Stimulated activated memory B cell treated with anti-CD40 and anti-IgM and Interleukin-4, amounts not matched to agents 10 μg/mL and 1 μg/mL and 100 μg/mL, for 72 hours (primary cell): ENCODE results near the gene SLC9A7.
A peak's percentile ranks its signal among the peaks of the same experiment; 100 is the strongest.

Source experiments
- ATAC-seq: fragments of 150-1000 bp; cut with Tn5 transposase; 2 replicates; pipeline ENCODE4 v1.10.0; 2021
- H3K27ac Mint-ChIP-seq: one replicate; pipeline ENCODE4 v1.8.0; 2022; ENCODE audit warnings: mild to moderate bottlenecking, mixed read lengths
- H3K27me3 Mint-ChIP-seq: one replicate; pipeline ENCODE4 v1.8.0; 2022; ENCODE audit warnings: mixed read lengths
- H3K36me3 Mint-ChIP-seq: one replicate; pipeline ENCODE4 v1.8.0; 2022; ENCODE audit warnings: mixed read lengths
- H3K4me1 Mint-ChIP-seq: one replicate; pipeline ENCODE4 v1.8.0; 2022; ENCODE audit warnings: mixed read lengths
- H3K4me3 Mint-ChIP-seq: one replicate; pipeline ENCODE4 v1.8.0; 2022; ENCODE audit warnings: mild to moderate bottlenecking, moderate library complexity, mixed read lengths
- H3K9me3 Mint-ChIP-seq: one replicate; pipeline ENCODE4 v1.8.0; 2022; ENCODE audit warnings: mixed read lengths

Gene SLC9A7

DNA sequence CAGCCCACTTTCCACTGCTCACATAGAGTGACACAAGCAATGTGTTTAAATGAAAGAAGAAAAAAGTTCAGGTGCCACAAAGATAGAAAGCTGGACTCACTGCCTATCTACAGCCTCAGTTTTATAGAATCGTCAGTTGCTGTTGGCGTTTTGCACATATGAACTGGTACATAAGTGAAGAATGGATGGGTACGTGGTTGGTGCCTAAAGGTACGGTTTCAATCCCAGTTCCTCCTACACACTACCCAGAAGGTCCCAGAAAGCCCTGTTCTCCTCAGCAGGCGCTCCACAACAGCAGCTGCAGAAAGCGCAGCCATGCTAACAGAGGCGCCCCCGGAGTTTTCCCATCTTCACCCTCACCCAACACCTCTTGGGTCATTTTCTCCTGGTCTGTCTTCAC lies 161.7 kb downstream of the SLC9A7 start:
- Mint-ChIP-seq H3K27ac (no peak overlapping the region), H3K4me1 (peaks cover 4% of the 10 kb centered on the region), H3K36me3 (peaks cover 5% of the 10 kb centered on the region), H3K27me3 (no peaks in the 10 kb centered on the region), H3K9me3 (no peaks in the 10 kb centered on the region), H3K4me3 (no peak overlapping the region)
- ATAC-seq: no peak

GRCh38 chrX:46595084-46595483 lies 163.8 kb downstream of the SLC9A7 start:
- Mint-ChIP-seq H3K4me1 (peaks cover 4% of the 10 kb centered on the region), H3K36me3 (no peaks in the 10 kb centered on the region), H3K27ac (no peak overlapping the region), H3K9me3 (no peaks in the 10 kb centered on the region), H3K27me3 (no peaks in the 10 kb centered on the region), H3K4me3 (no peak overlapping the region)
- no peak for ATAC-seq

DNA sequence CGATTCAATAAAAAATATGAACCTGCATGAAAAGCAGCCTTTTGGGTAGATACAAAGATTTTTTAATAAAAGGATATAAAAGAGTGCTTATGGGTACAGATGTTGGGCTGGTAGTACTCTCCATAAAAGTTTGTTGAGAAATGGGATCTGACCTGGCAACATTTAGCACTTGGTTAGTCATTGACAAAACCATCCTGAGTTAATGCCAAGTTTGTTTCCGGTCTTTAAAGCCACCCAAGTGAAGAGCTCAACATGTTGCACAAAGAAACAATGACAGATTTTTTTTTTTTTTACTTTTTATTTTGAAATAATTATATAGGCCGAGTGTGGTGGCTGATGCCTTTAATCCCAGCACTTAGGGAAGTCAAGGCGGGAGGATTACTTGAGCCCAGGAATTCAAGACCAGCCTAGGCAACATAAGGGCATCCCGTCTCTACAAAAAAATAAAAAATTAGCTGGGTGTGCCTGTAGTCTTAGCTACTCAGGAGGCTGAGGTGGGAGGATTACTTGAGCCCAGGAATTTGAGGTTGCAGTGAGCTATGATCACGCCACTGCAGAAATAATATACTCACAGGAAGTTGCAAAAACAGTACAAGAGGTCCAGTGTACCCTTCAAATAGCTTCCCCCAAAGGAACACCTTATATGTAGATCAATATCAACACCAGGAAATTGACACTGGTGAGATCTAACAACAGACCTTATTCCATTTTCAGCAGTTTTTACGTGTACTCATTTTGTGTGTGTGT lies 168.8 kb downstream of the SLC9A7 start:
- Mint-ChIP-seq H3K36me3 (no peaks in the 10 kb centered on the region), H3K4me3 (no peak overlapping the region), H3K9me3 (no peaks in the 10 kb centered on the region), H3K4me1 (peaks cover 4% of the 10 kb centered on the region), H3K27ac (no peak overlapping the region), H3K27me3 (no peaks in the 10 kb centered on the region)
- ATAC-seq: no peak

DNA sequence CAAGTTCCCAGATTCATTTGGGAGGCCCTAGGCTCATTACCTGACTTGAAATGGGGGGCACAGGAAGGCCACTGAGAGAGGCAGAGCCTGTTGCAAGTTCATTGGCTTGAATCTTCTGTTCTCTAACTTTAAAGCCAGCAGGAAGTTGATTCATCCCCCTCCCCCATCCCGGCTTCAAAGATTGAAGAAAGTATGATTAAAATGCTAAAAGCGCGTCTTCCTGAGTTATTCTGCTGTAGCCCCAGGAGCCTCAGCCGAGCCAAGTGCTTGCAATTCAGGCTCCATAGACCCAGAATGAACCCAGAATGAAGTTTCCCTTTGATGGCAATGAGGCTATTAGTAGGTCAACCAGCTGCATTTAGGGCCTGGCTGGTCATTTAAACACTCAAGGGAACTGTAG lies 170.7 kb downstream of the SLC9A7 start:
- Mint-ChIP-seq H3K27me3 (no peaks in the 10 kb centered on the region), H3K9me3 (no peaks in the 10 kb centered on the region), H3K36me3 (no peaks in the 10 kb centered on the region), H3K4me1 (no peaks in the 10 kb centered on the region), H3K4me3 (no peak overlapping the region), H3K27ac (no peak overlapping the region)
- ATAC-seq: no peak

- ATAC-seq: no peak
- no peaks in the 10 kb centered on the region for H3K4me1 Mint-ChIP-seq
- H3K27me3 Mint-ChIP-seq: no peaks in the 10 kb centered on the region
- no peaks in the 10 kb centered on the region for H3K9me3 Mint-ChIP-seq
- no peak overlapping the region for H3K27ac Mint-ChIP-seq
- H3K36me3 Mint-ChIP-seq: no peaks in the 10 kb centered on the region
- no peak overlapping the region for H3K4me3 Mint-ChIP-seq
Measured at GRCh38 chrX:46587753-46588171, 171.2 kb downstream of the SLC9A7 start.

DNA sequence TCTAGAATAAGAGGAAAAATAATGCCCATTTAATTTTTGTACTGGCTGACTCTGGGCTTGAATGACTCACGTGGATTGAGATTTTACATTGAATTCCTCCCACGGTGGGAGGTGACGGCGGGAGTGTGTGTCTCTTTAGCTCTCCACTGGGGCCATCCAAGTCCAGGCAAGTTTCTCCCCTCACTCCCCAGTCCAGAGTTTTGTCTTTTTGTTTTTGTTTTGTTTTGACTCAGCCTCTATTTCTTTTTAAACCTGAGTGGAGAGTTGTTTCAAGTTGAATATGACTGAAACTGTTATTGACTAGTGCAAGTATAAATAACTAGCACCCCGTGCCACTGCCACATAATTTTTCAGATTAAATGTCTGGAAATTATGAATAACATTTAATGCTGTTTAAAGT lies 171.8 kb downstream of the SLC9A7 start:
- Mint-ChIP-seq H3K27me3 (no peaks in the 10 kb centered on the region), H3K9me3 (no peaks in the 10 kb centered on the region), H3K36me3 (no peaks in the 10 kb centered on the region), H3K4me3 (no peak overlapping the region), H3K27ac (no peak overlapping the region), H3K4me1 (no peaks in the 10 kb centered on the region)
- no peak for ATAC-seq

GRCh38 chrX:46584736-46585135 lies 174.2 kb downstream of the SLC9A7 start:
- Mint-ChIP-seq H3K36me3 (no peaks in the 10 kb centered on the region), H3K4me1 (no peaks in the 10 kb centered on the region), H3K27ac (no peak overlapping the region), H3K9me3 (no peaks in the 10 kb centered on the region), H3K4me3 (no peak overlapping the region), H3K27me3 (no peaks in the 10 kb centered on the region)
- ATAC-seq: no peak

- Mint-ChIP-seq H3K27me3 (no peaks in the 10 kb centered on the region), H3K4me3 (no peak overlapping the region), H3K4me1 (no peaks in the 10 kb centered on the region), H3K36me3 (no peaks in the 10 kb centered on the region), H3K27ac (no peak overlapping the region), H3K9me3 (no peaks in the 10 kb centered on the region)
- no peak for ATAC-seq
Measured at GRCh38 chrX:46582966-46583365, 176.0 kb downstream of the SLC9A7 start.

DNA sequence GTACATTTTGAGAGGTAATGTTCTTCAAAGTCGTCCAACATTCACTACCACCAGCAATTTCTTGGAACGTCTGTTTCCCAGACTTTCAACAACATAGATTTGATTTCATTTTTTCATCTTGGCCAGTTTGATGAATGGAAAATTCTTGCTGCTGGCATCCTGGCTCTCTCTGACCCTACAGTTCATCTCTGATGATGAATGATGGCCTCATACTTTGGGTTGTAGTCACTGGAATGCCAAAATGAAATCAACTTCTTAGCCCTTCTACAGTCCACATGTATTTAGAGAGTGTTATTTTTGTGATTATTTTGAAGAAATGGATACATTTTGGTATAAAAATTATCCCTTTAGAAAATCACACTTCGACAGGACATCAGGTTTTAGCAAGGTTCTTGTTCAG lies 176.6 kb downstream of the SLC9A7 start:
- Mint-ChIP-seq H3K4me1 (peaks cover 4% of the 10 kb centered on the region), H3K27me3 (no peaks in the 10 kb centered on the region), H3K4me3 (no peak overlapping the region), H3K9me3 (no peaks in the 10 kb centered on the region), H3K27ac (no peak overlapping the region), H3K36me3 (no peaks in the 10 kb centered on the region)
- no peak for ATAC-seq

GRCh38 chrX:46580613-46581012 lies 178.3 kb downstream of the SLC9A7 start:
- no peak for ATAC-seq
- H3K4me1 Mint-ChIP-seq: peaks cover 20% of the 10 kb centered on the region

DNA sequence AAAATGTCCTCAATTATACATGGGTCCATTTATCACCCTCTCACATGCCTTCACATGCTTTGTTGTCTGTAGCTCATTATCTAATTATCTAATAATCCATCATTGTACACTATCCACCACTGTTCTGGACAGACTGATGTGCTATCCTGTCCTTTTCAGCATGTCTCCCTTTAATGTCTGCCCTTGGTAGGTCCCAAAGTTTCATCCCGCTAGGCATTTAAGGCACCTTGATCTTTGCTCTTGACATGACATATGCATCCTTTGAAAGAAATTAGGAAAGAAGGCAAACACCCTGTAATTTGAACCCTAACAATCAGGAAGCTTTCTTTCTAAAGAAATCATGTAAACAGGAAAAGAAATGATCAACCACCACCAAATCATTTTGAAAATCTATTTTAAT lies 179.7 kb downstream of the SLC9A7 start:
- Mint-ChIP-seq H3K9me3 (no peaks in the 10 kb centered on the region), H3K36me3 (no peaks in the 10 kb centered on the region), H3K27me3 (no peaks in the 10 kb centered on the region), H3K4me1 (peaks cover 24% of the 10 kb centered on the region), H3K27ac (no peak overlapping the region), H3K4me3 (no peak overlapping the region)
- no peak for ATAC-seq

More at GRCh38 chrX:46580613-46581012, 178.3 kb downstream of the SLC9A7 start:
- Mint-ChIP-seq H3K36me3 (no peaks in the 10 kb centered on the region), H3K4me3 (no peak overlapping the region), H3K9me3 (no peaks in the 10 kb centered on the region), H3K27ac (no peak overlapping the region), H3K27me3 (no peaks in the 10 kb centered on the region)

DNA sequence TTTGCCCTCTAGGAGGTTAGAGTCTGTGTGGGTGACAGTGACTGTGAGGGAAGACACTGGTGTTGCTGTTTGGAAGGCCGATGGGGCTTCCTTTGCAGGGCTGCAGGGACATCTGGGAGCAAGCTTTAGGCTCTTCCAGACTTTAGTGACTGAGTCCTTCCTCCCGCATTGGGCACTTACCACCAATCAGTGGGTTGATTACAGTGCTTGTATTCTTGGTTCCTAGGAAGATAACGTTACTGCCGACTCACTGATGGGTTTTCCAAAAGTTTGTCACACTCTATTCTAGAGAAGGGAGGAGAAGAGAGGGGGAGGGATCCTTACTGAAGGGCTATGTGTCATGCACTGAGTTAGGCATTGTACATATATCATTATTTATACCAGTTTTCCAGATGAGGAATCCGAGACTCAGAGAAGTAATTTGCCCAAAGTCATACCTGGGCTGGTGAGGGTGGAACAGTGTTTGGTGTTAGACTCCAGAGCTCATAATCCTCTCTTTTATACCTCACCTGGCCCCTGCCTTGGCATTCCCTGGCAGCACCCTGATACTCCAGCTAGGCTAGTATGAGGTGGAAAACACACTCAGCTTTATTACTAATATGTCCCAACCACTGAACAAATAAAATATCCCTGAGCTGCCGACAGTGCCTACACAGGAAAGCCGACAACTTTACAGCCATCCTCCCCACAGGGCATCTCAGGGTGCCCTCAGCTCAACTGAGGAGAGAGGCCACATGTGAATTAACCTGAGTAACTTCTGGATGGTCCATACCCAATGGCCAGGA lies 181.5 kb downstream of the SLC9A7 start:
- H3K9me3 Mint-ChIP-seq: no peaks in the 10 kb centered on the region
- ATAC-seq: no peak
- peaks cover 36% of the 10 kb centered on the region for H3K4me1 Mint-ChIP-seq
- no peaks in the 10 kb centered on the region for H3K36me3 Mint-ChIP-seq
- H3K4me3 Mint-ChIP-seq: no peak overlapping the region
- no peaks in the 10 kb centered on the region for H3K27me3 Mint-ChIP-seq
- no peak overlapping the region for H3K27ac Mint-ChIP-seq

- H3K4me1 Mint-ChIP-seq: peaks cover 46% of the 10 kb centered on the region
- no peaks in the 10 kb centered on the region for H3K9me3 Mint-ChIP-seq
- no peak overlapping the region for H3K27ac Mint-ChIP-seq
Measured at GRCh38 chrX:46576458-46576857, 182.5 kb downstream of the SLC9A7 start.

GRCh38 chrX:46575991-46576392 lies 182.9 kb downstream of the SLC9A7 start:
- H3K4me3 Mint-ChIP-seq: peak overlapping the region; percentile 86
- H3K4me1 Mint-ChIP-seq: peaks cover 48% of the 10 kb centered on the region
- H3K36me3 Mint-ChIP-seq: no peaks in the 10 kb centered on the region
- H3K27me3 Mint-ChIP-seq: no peaks in the 10 kb centered on the region
- H3K27ac Mint-ChIP-seq: no peak overlapping the region
- no peak for ATAC-seq
- no peaks in the 10 kb centered on the region for H3K9me3 Mint-ChIP-seq

More at GRCh38 chrX:46576458-46576857, 182.5 kb downstream of the SLC9A7 start:
- no peak for ATAC-seq
- Mint-ChIP-seq H3K27me3 (no peaks in the 10 kb centered on the region), H3K36me3 (no peaks in the 10 kb centered on the region), H3K4me3 (peak overlapping the region; percentile 86)

- no peak overlapping the region for H3K27ac Mint-ChIP-seq
Measured at GRCh38 chrX:46575586-46575985, 183.3 kb downstream of the SLC9A7 start.

More at GRCh38 chrX:46575586-46575985, 183.3 kb downstream of the SLC9A7 start:
- ATAC-seq: no peak
- H3K9me3 Mint-ChIP-seq: no peaks in the 10 kb centered on the region
- no peaks in the 10 kb centered on the region for H3K27me3 Mint-ChIP-seq
- H3K36me3 Mint-ChIP-seq: no peaks in the 10 kb centered on the region
- H3K4me3 Mint-ChIP-seq: peak overlapping the region; percentile 86
- peaks cover 48% of the 10 kb centered on the region for H3K4me1 Mint-ChIP-seq
